ENCODE measurements around the gene B4GALT7. TPM values are rescaled to one million over a fixed set of nuclear protein-coding genes. Genes with fewer than 3 reads are reported as not detected.
A peak's percentile ranks its signal among the peaks of the same experiment; 100 is the strongest.

B4GALT7 gene
- total RNA-seq, 4 donors from 2014 or later: 13.6 to 41.1 (median 29.8) TPM

GRCh38 chr5:177606071-177607051 is 6.4 kb downstream of the B4GALT7 start:
- TF ChIP-seq POLR2A (IDR thresholded peaks at IDR 0.05) (no peak), EP300 (IDR thresholded peaks at IDR 0.05) (no peak)
- TF ChIP-seq, protein P1, sequence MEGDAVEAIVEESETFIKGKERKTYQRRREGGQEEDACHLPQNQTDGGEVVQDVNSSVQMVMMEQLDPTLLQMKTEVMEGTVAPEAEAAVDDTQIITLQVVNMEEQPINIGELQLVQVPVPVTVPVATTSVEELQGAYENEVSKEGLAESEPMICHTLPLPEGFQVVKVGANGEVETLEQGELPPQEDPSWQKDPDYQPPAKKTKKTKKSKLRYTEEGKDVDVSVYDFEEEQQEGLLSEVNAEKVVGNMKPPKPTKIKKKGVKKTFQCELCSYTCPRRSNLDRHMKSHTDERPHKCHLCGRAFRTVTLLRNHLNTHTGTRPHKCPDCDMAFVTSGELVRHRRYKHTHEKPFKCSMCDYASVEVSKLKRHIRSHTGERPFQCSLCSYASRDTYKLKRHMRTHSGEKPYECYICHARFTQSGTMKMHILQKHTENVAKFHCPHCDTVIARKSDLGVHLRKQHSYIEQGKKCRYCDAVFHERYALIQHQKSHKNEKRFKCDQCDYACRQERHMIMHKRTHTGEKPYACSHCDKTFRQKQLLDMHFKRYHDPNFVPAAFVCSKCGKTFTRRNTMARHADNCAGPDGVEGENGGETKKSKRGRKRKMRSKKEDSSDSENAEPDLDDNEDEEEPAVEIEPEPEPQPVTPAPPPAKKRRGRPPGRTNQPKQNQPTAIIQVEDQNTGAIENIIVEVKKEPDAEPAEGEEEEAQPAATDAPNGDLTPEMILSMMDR (IDR thresholded peaks at IDR 0.05): no peak
- 83% methylated on average over 22 of the region's 22 CpGs for WGBS, 2 donors
- no peak for DNase-seq (ENCODE audit: low spot score in 2 of 2)

GRCh38 chr5:177607115-177607451 is 7.2 kb downstream of the B4GALT7 start:
- TF ChIP-seq, protein P1 (IDR thresholded peaks at IDR 0.05): no peak
- TF ChIP-seq POLR2A (IDR thresholded peaks at IDR 0.05): no peak
- TF ChIP-seq EP300 (IDR thresholded peaks at IDR 0.05): no peak
- 53 to 60% methylated on average over 6 to 10 of the region's 11 CpGs for WGBS, 2 donors

More at GRCh38 chr5:177606071-177607051, 6.4 kb downstream of the B4GALT7 start:
- H3K27me3 ChIP-seq: no peaks in the 10 kb centered on the region
- no peak overlapping the region for H3K27ac ChIP-seq
- H3K4me1 ChIP-seq: peaks cover 0 to 17% (median 4%) of the 10 kb centered on the region in 4 donors
- H3K36me3 ChIP-seq: peaks cover 0 to 59% (median 0%) of the 10 kb centered on the region in 3 donors
- no peaks in the 10 kb centered on the region for H3K9me3 ChIP-seq
- H3K4me3 ChIP-seq: no peak overlapping the region

GRCh38 chr5:177607452-177608192 is 7.7 kb downstream of the B4GALT7 start:
- TF ChIP-seq EP300 (IDR thresholded peaks at IDR 0.05) (no peak), POLR2A (IDR thresholded peaks at IDR 0.05) (no peak)
- TF ChIP-seq, protein P1 (IDR thresholded peaks at IDR 0.05): peak; percentile 72 to 87 (median 73)
- Histone ChIP-seq H3K4me3 (no peak overlapping the region), H3K36me3 (peaks cover 0 to 65% (median 0%) of the 10 kb centered on the region in 3 donors), H3K27me3 (no peaks in the 10 kb centered on the region), H3K27ac (no peak overlapping the region), H3K4me1 (peaks cover 0 to 9% (median 2%) of the 10 kb centered on the region in 4 donors), H3K9me3 (no peaks in the 10 kb centered on the region)
- WGBS, 2 donors: 7 to 24% methylated on average over 8 to 13 of the region's 15 CpGs
- DNase-seq (ENCODE audit: low spot score in 2 of 2): peak in 1 of 2 donors; percentile 54

More at GRCh38 chr5:177607115-177607451, 7.2 kb downstream of the B4GALT7 start:
- DNase-seq (ENCODE audit: low spot score in 2 of 2): no peak
- Histone ChIP-seq H3K27me3 (no peaks in the 10 kb centered on the region), H3K4me1 (peaks cover 0 to 10% (median 2%) of the 10 kb centered on the region in 4 donors), H3K36me3 (peaks cover 0 to 62% (median 0%) of the 10 kb centered on the region in 3 donors), H3K4me3 (no peak overlapping the region), H3K9me3 (no peaks in the 10 kb centered on the region), H3K27ac (no peak overlapping the region)

DNA sequence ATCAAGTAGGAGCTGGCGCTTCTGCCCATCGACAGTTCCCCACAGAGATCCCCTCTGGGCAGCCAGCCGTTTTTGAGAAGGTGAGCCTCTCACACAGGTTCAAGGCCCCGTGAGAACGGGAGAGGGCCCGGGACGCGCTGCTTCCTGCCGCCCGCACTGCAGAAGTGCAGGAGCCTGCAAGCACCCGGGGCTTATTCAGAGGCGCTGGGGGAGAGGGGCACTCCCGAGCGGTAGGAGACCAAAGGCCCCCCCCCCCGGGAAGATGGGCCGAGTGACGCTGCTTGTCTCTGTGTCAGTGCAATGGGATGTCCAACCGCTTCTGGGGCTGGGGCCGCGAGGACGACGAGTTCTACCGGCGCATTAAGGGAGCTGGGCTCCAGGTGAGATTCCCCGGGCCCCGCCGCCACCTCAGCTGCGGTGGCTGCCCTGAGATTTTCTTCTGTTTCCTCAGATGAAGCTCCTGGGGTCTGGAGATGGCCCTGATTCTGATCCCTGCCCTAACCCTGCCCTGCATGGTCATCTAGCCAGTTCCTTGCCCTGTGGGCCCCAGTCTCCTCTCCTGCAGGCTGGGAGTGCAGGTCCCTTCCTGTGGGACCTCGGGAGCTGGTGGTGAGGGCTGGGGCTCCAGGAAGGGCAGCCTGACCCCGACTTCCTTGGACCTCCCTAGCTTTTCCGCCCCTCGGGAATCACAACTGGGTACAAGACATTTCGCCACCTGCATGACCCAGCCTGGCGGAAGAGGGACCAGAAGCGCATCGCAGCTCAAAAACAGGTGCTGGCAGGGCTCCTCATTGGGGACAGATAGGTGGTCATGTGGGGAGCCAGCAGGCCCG is 8.5 kb downstream of the B4GALT7 start:
- WGBS, 2 donors: 86 to 87% methylated on average over 23 to 37 of the region's 37 CpGs
- H3K27me3 ChIP-seq: no peaks in the 10 kb centered on the region
- DNase-seq (ENCODE audit: low spot score in 2 of 2): no peak
- no peaks in the 10 kb centered on the region for H3K9me3 ChIP-seq
- TF ChIP-seq, protein P1 (IDR thresholded peaks at IDR 0.05): no peak
- TF ChIP-seq POLR2A (IDR thresholded peaks at IDR 0.05) (no peak), EP300 (IDR thresholded peaks at IDR 0.05) (no peak)
- peaks cover 0 to 9% (median 2%) of the 10 kb centered on the region in 4 donors for H3K4me1 ChIP-seq
- no peak overlapping the region for H3K4me3 ChIP-seq
- no peak overlapping the region for H3K27ac ChIP-seq
- H3K36me3 ChIP-seq: peaks cover 0 to 66% (median 0%) of the 10 kb centered on the region in 3 donors

Data from tibial nerve (tissue), 4 donors.